ENCODE data around the gene CEP89.

- no peak for TF ChIP-seq EZH2 (IDR thresholded peaks at IDR 0.05; ENCODE audit: low read length, missing control alignments)
- no peak for TF ChIP-seq CTCF (conservative IDR thresholded peaks at IDR 0.05 in 1 of 2, IDR thresholded peaks at IDR 0.05 in 1 of 2; ENCODE audit: low read depth in 1 of 2, low read length in 2 of 2)
Measured at GRCh38 chr19:32862173-32862572, 109.6 kb downstream of the CEP89 start.
